ENCODE measurements around the gene FBXL7.

GRCh38 chr5:15948190-15948589, 448.2 kb downstream of the FBXL7 start:
- TF ChIP-seq CTCF (IDR thresholded peaks at IDR 0.05) (peak in 1 of 4 donors; percentile 23), POLR2A (IDR thresholded peaks at IDR 0.05) (no peak)

All from right lobe of liver (tissue), 4 donors.